ENCODE results near the gene WDR17. TPM values are rescaled to one million over a fixed set of nuclear protein-coding genes. Genes with fewer than 3 reads are reported as not detected.

The WDR17 gene
- total RNA-seq: 3.2 TPM

- DNase-seq (ENCODE audit: low read depth in 2 of 3, low spot score in 2 of 3): peak; percentile 10 to 96 (median 93)
Observed at GRCh38 chr4:176065435-176066291, at the start of gene WDR17. Gene WDR17, plus strand, starts transcription at chr4:176065841. Its CDS starts 45,740 bp downstream, at chr4:176111581.

- DNase-seq (ENCODE audit: low read depth in 2 of 3, low spot score in 2 of 3): no peak
Observed at GRCh38 chr4:176016601-176017000, 49.0 kb upstream of the WDR17 start.

GRCh38 chr4:176020481-176021085 lies 45.1 kb upstream of the WDR17 start:
- no peak for DNase-seq (ENCODE audit: low read depth in 2 of 3, low spot score in 2 of 3)

GRCh38 chr4:176030391-176030790 lies 35.2 kb upstream of the WDR17 start:
- no peak for DNase-seq (ENCODE audit: low read depth in 2 of 3, low spot score in 2 of 3)

GRCh38 chr4:176031922-176032321 lies 33.7 kb upstream of the WDR17 start:
- no peak for DNase-seq (ENCODE audit: low read depth in 2 of 3, low spot score in 2 of 3)

GRCh38 chr4:176032454-176032853 lies 33.2 kb upstream of the WDR17 start:
- DNase-seq (ENCODE audit: low read depth in 2 of 3, low spot score in 2 of 3): no peak

- DNase-seq (ENCODE audit: low read depth in 2 of 3, low spot score in 2 of 3): peak in 2 of 3 donors; percentile 45 to 81
Observed at GRCh38 chr4:176034499-176034898, 31.1 kb upstream of the WDR17 start.

- no peak for DNase-seq (ENCODE audit: low read depth in 2 of 3, low spot score in 2 of 3)
Observed at GRCh38 chr4:176034936-176035335, 30.7 kb upstream of the WDR17 start.

GRCh38 chr4:176036585-176037205 lies 28.9 kb upstream of the WDR17 start:
- DNase-seq (ENCODE audit: low read depth in 2 of 3, low spot score in 2 of 3): no peak

GRCh38 chr4:176038789-176039188 lies 26.9 kb upstream of the WDR17 start:
- no peak for DNase-seq (ENCODE audit: low read depth in 2 of 3, low spot score in 2 of 3)

GRCh38 chr4:176042195-176042594 lies 23.4 kb upstream of the WDR17 start:
- no peak for DNase-seq (ENCODE audit: low read depth in 2 of 3, low spot score in 2 of 3)

GRCh38 chr4:176043838-176044588 lies 21.6 kb upstream of the WDR17 start:
- DNase-seq (ENCODE audit: low read depth in 2 of 3, low spot score in 2 of 3): no peak

- DNase-seq (ENCODE audit: low read depth in 2 of 3, low spot score in 2 of 3): no peak
Observed at GRCh38 chr4:176044589-176044951, 21.1 kb upstream of the WDR17 start.

GRCh38 chr4:176048631-176049030 lies 17.0 kb upstream of the WDR17 start:
- no peak for DNase-seq (ENCODE audit: low read depth in 2 of 3, low spot score in 2 of 3)

- DNase-seq (ENCODE audit: low read depth in 2 of 3, low spot score in 2 of 3): peak in 2 of 3 donors; percentile 34 to 75
Observed at GRCh38 chr4:176052744-176053143, 12.9 kb upstream of the WDR17 start.

GRCh38 chr4:176053785-176054184 lies 11.9 kb upstream of the WDR17 start:
- no peak for DNase-seq (ENCODE audit: low read depth in 2 of 3, low spot score in 2 of 3)

GRCh38 chr4:176054942-176055341 lies 10.7 kb upstream of the WDR17 start:
- peak in 1 of 3 donors; percentile 47 for DNase-seq (ENCODE audit: low read depth in 2 of 3, low spot score in 2 of 3)

GRCh38 chr4:176063718-176064117 lies 1.9 kb upstream of the WDR17 start:
- DNase-seq (ENCODE audit: low read depth in 2 of 3, low spot score in 2 of 3): no peak

GRCh38 chr4:176064539-176064938 lies 1.1 kb upstream of the WDR17 start:
- no peak for DNase-seq (ENCODE audit: low read depth in 2 of 3, low spot score in 2 of 3)

GRCh38 chr4:176066757-176067156 lies 1.1 kb downstream of the WDR17 start:
- no peak for DNase-seq (ENCODE audit: low read depth in 2 of 3, low spot score in 2 of 3)

- DNase-seq (ENCODE audit: low read depth in 2 of 3, low spot score in 2 of 3): no peak
Observed at GRCh38 chr4:176077561-176077960, 11.9 kb downstream of the WDR17 start.

Data from hematopoietic multipotent progenitor cell (in vitro differentiated cells).